Adrenal gland (tissue), 5 donors: Measurements from ENCODE around the gene FCN1.

Source experiments
- CTCF ChIP-seq, 6 experiments: fragments of 450-650 bp in 4 of 6; fragments of 200-600 bp in 2 of 6; sonication (generic) in 1 of 6; IDR thresholded peaks; 1 replicate in 5 of 6; 2 replicates in 1 of 6; pipeline versions ENCODE4 v1.5.1 to v1.8.0; 2016 to 2021; ENCODE audit warnings: antibody characterized with exemption in 6 of 6, mild to moderate bottlenecking in 2 of 6, moderate library complexity in 1 of 6
- POLR2A ChIP-seq, 2 donors: fragments of 450-650 bp; IDR thresholded peaks; one replicate each; pipeline ENCODE4 v1.6.1; 2017; ENCODE audit warnings: antibody characterized with exemption in 2 of 2, mild to moderate bottlenecking in 2 of 2, moderate library complexity in 1 of 2
- donor health status: DM: no; HTN: no; CAD: no.

GRCh38 chr9:134861595-134862334 is 55.9 kb downstream of the FCN1 start:
- TF ChIP-seq CTCF (IDR thresholded peaks at IDR 0.05) (no peak), POLR2A (IDR thresholded peaks at IDR 0.05) (no peak)
